Mucosa of descending colon (tissue), 3 donors: ENCODE results near the gene GGA3. TPM values are rescaled to one million over a fixed set of nuclear protein-coding genes. Genes with fewer than 3 reads are reported as not detected.
"Not testable (repeated sequence)": the region's sequence is repeated elsewhere in the genome, so short reads cannot be mapped to it uniquely, and the experiment has no call there.

Experiments used
- ATAC-seq: fragments of 200-7000 bp; cut with Tn5 transposase; one replicate; pipeline ENCODE4 v1.9.1; 2020; ENCODE audit warnings: mild to moderate bottlenecking, moderate library complexity
- DNase-seq, 3 donors: peaks; one replicate each; pipeline ENCODE4 v3.0.0-alpha.2; 2020
- H3K36me3 ChIP-seq: fragments of 200-600 bp; one replicate; pipeline ENCODE4 v1.8.0; 2021; ENCODE audit warnings: low read depth, mild to moderate bottlenecking
- H3K4me1 ChIP-seq: fragments of 200-600 bp; one replicate; pipeline ENCODE4 v1.8.0; 2021; ENCODE audit warnings: low read depth, mild to moderate bottlenecking
- H3K4me3 ChIP-seq: fragments of 200-600 bp; one replicate; pipeline ENCODE4 v1.8.0; 2021; ENCODE audit warnings: mild to moderate bottlenecking
- H3K9me3 ChIP-seq: fragments of 200-600 bp; one replicate; pipeline ENCODE4 v1.8.0; 2021; ENCODE audit warnings: mild to moderate bottlenecking
- intact Hi-C, 2 donors: fragments of 100-400 bp; cut with DNase I in 1 of 2; cut with micrococcal nuclease in 1 of 2; formaldehyde crosslinking; loops; one replicate each; pipeline versions ENCODE4 v1.11.0 to v1.11.1; 2022; cut with DNase I, micrococcal nuclease
- total RNA-seq, 3 donors: library from RNA; stranded (reverse); fragmentation: NEBNext Ultra II Directional in 2 of 3; extraction: Animal tissue kit (Norgen Biotek cat#: 25700) in 2 of 3; gene quantifications; one replicate each; pipeline versions ENCODE4 v1.2.1 to v1.2.4, GENCODE V29; 2021 to 2023
- TF ChIP-seq, protein P1 (sequence below): fragments of 200-600 bp; IDR thresholded peaks from one replicate; pipeline ENCODE4 v1.8.0; 2022; ENCODE audit warnings: antibody characterized with exemption, mild to moderate bottlenecking
- donor health status: DM: no; HTN: no; CAD: no; lungs with moderate emphysema.
- donor health status: DM: no; HTN: no; CAD: no.
- donor health status: DM: no; HTN: yes; CAD: no.

The GGA3 gene
- total RNA-seq, 3 donors from 2014 or later: 45.3 to 54.8 (median 49.3) TPM

DNA sequence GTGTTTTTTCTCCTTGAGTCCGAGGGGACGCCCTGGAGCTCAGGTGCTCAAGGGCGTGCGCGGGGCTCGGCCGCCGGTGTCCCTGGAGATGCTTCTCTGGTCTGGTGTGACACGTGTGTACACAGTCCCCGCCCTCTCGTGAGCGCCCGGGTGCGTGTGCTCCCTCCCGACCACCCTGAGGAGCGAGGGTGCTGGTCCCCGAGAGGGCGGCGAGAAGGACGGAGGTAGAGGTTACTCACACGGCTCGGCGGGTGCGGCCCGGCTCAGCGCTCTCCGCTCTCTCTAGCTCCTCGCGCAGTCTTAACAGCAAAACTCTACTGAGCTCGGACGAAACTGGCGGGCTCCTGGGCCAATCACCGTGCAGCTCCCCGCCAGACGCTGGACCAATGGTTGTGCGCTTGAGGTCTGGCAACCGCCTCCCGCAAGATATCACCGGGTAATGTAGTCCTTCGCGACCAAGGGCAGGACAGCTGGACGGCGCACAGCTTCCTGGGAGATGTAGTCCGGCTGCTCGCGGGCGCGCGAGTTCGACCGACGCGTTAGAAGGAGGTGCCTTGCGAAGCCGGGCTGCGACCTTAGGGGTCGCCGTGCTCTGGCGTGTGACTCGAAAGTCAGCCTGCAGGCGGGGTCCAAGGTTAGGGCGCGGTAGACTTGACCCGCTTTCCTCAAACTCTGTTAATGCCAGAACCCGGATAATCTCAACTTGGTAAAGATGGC, 27.9 kb upstream of the GGA3 start, which contains the start of gene SLC25A19:
TSS of gene SLC25A19 (minus strand) at position 319 of the 717 bp plus-strand sequence. CDS start 2,669 bp downstream, outside the sequence.
- Histone ChIP-seq H3K4me1 (peaks cover 3% of the 10 kb centered on the region), H3K9me3 (no peaks in the 10 kb centered on the region), H3K36me3 (peaks cover 2% of the 10 kb centered on the region), H3K4me3 (peak within 1 kb of the TSS; percentile 31)
- DNase-seq (peak; percentile 96 to 99 (median 97)), ATAC-seq (peak; percentile 96)
- intact Hi-C loops: no loop called here
- TF ChIP-seq, protein P1, sequence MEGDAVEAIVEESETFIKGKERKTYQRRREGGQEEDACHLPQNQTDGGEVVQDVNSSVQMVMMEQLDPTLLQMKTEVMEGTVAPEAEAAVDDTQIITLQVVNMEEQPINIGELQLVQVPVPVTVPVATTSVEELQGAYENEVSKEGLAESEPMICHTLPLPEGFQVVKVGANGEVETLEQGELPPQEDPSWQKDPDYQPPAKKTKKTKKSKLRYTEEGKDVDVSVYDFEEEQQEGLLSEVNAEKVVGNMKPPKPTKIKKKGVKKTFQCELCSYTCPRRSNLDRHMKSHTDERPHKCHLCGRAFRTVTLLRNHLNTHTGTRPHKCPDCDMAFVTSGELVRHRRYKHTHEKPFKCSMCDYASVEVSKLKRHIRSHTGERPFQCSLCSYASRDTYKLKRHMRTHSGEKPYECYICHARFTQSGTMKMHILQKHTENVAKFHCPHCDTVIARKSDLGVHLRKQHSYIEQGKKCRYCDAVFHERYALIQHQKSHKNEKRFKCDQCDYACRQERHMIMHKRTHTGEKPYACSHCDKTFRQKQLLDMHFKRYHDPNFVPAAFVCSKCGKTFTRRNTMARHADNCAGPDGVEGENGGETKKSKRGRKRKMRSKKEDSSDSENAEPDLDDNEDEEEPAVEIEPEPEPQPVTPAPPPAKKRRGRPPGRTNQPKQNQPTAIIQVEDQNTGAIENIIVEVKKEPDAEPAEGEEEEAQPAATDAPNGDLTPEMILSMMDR: no peak

DNA sequence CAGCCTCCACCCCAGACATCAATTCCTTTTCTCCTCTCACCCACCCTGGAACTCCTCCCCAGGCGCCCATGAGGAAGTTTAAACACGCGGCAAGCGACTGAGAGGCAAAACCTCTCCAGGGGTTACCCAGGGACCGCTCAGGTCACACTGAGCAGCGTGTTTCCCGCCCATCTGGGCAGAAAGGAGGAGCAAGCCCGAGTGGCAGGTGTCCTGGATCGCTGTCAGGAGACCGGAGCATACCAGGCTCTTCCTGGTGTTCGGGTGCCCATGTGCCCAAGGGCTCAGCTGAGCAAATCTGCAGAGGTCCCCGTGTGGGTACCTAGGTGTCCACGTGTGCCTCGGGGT, 27.3 kb upstream of the GGA3 start:
- peak in 1 of 3 donors; percentile 65 for DNase-seq
- intact Hi-C loops: no loop called here

DNA sequence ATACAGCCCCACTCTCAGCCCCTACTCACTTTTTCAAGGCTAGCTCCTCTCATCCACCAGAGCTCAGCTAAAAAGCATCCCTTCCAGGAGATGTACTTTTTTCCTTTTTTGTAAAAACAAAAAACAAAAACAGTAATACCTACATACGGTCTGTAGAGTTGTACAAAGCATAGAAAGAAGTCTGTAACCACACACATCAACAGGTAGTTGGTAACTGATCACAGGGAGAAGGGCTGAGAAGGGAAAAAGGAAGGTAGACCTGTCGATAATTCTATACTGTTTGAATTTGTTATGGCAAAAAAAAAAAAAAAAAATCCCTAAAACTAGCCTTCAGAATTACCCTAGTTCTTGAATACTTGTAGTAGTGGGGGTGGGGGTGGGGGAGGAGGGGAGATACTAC, 27.0 kb upstream of the GGA3 start:
- Histone ChIP-seq H3K36me3 (peaks cover 6% of the 10 kb centered on the region), H3K4me1 (peaks cover 3% of the 10 kb centered on the region), H3K4me3 (peak overlapping the region; percentile 31), H3K9me3 (no peaks in the 10 kb centered on the region)
- ATAC-seq (no peak), DNase-seq (no peak)
- TF ChIP-seq, protein P1: no peak
- intact Hi-C loops: no loop called here

More for the DNA sequence above, 27.3 kb upstream of the GGA3 start:
- peaks cover 2% of the 10 kb centered on the region for H3K36me3 ChIP-seq
- peak overlapping the region; percentile 31 for H3K4me3 ChIP-seq
- ATAC-seq: peak; percentile 66
- peaks cover 3% of the 10 kb centered on the region for H3K4me1 ChIP-seq
- H3K9me3 ChIP-seq: no peaks in the 10 kb centered on the region
- TF ChIP-seq, protein P1: no peak

DNA sequence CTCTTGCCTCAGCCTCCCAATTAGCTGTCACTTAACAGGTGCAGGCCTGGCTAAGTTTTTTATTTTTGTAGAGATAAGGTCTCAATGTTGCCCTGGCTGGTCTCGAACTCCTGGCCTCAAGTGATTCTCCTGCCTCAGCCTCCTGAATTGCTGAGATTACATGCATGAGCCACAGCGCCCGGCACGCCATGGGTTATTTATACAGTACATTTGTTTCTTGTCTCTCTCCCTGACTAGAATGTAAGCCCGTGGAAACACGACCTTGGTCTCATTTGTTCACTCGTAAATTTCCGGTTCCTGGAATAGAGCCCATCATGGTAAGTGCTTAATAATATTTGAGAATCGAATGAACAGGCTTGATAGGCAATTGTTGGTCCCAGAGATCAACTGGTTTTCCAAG, 25.8 kb upstream of the GGA3 start:
- intact Hi-C loops: no loop called here
- TF ChIP-seq, protein P1: no peak
- no peak for DNase-seq
- Histone ChIP-seq H3K9me3 (no peaks in the 10 kb centered on the region), H3K36me3 (peaks cover 8% of the 10 kb centered on the region), H3K4me3 (no peak overlapping the region), H3K4me1 (peaks cover 3% of the 10 kb centered on the region)
- ATAC-seq: no peak

DNA sequence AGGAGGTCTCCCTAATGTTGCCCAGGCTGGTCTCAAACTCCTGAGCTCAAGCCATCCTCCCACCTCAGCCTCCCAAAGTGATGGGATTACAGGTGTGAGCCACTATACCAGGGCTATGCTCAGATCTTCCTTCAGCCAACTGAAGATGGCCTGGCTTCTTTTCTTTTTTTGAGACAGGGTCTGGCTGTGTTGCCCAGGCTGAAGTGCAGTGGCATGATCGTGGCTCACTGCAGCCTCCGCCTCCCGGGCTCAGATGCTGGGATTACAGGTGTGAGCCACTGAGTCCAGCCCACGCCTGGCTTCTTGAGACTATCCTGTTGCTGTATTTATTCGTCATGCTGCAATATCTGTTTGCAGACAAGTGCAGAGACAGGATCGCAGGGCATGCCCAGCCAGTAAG, 23.7 kb upstream of the GGA3 start:
- ATAC-seq: no peak
- H3K36me3 ChIP-seq: peaks cover 8% of the 10 kb centered on the region
- no peak overlapping the region for H3K4me3 ChIP-seq
- H3K4me1 ChIP-seq: peaks cover 3% of the 10 kb centered on the region
- DNase-seq: no peak
- TF ChIP-seq, protein P1: no peak
- no peaks in the 10 kb centered on the region for H3K9me3 ChIP-seq
- intact Hi-C loops: no loop called here

DNA sequence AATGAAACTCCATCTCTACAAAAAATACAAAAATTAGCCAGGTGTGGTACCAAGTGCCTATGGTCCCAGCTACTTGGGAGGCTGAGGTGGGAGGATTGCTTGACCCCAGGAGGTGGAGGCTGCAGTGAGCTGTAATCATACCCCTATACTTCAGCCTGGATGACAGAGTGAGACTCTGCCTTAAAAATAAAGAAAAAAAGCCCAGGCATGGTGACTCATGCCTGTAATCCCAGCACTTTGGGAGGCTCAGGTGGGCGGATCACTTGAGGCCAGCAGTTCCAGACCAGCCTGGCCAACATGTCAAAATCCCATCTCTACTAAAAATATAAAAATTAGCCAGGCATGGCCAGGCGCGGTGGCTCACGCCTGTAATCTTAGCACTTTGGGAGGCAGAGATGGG, 18.8 kb upstream of the GGA3 start:
- H3K9me3 ChIP-seq, DNase-seq, H3K36me3 ChIP-seq, H3K4me3 ChIP-seq, ATAC-seq, H3K4me1 ChIP-seq, intact Hi-C loops: not testable (repeated sequence)
